ENCODE measurements around the gene CCDC90B. TPM values are rescaled to one million over a fixed set of nuclear protein-coding genes. Genes with fewer than 3 reads are reported as not detected.

Gene CCDC90B
- total and polyA plus RNA-seq, 10 of the 15 experiments (the other 5 are each of a cell fraction or from before 2014, with no cell fraction given), result 33.2 to 91.5 (median 59.2) TPM

DNA sequence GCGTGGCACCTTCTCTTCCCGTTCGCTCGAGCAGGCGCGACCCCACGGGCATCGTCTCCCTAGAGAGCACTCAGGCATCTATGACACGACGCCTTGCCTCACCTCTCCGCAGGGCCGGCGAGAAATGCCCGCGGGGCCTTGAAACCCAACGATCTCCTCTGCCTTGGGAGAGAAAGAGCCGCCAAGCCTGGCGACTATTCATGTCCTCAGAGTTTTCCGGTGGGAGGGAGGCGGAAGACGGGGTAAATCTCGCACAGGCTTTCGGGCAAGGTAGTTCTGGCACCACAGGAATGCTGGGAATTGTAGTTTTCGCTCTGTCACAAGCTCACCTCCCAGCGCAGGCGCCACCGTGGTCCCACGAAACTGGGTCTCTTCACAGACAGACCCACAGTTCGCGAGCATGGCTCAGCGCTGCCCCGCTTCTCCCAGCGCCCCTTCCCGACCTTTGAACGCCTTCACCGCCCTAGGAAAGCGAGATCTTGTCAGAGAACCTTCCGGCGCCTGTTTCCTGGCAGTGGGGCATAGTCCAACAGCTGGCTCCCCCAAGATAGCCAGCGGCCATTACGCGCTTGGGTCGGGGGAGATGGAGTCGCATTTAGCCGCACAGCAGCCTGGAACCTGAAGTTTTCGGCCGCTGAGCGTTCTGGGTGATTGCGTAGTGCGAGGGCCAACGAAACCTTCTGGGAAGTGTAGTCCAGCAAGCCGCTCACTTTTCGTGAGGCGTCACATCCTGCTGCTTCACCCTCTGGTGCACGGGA lies at the start of gene CCDC90B (continued):
- 0 out of 2 replicates have a peak, but pooled peaks have one; percentile 39 for TF ChIP-seq RFX5 (IDR thresholded peaks at IDR 0.05; ENCODE audit: low read depth, low read length)
- TF ChIP-seq JUNB (IDR thresholded peaks at IDR 0.05), result no peak
- TF ChIP-seq CHD2 (IDR thresholded peaks at IDR 0.05; ENCODE audit: borderline replicate concordance, low read depth, low read length), result peak; percentile 78
- peak; percentile 58; the same call in 1 of the 2 replicates for TF ChIP-seq ATF3 (IDR thresholded peaks at IDR 0.05; ENCODE audit: borderline replicate concordance, extremely low read depth, low read depth, low read length)
- no peak for TF ChIP-seq USF2 (IDR thresholded peaks at IDR 0.05; ENCODE audit: borderline replicate concordance, low read depth, low read length)
- TF ChIP-seq, protein P1, sequence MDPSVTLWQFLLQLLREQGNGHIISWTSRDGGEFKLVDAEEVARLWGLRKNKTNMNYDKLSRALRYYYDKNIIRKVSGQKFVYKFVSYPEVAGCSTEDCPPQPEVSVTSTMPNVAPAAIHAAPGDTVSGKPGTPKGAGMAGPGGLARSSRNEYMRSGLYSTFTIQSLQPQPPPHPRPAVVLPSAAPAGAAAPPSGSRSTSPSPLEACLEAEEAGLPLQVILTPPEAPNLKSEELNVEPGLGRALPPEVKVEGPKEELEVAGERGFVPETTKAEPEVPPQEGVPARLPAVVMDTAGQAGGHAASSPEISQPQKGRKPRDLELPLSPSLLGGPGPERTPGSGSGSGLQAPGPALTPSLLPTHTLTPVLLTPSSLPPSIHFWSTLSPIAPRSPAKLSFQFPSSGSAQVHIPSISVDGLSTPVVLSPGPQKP (IDR thresholded peaks at IDR 0.05; ENCODE audit: low read depth, low read length), result peak; percentile 63
- TF ChIP-seq ESRRA (IDR thresholded peaks at IDR 0.05; ENCODE audit: low read length), result 0 out of 2 replicates have a peak, but pooled peaks have one; percentile 38
- peak; percentile 56 to 73; a peak in 3 of 4 replicates for TF ChIP-seq IKZF2 (IDR thresholded peaks at IDR 0.05)
- TF ChIP-seq HDGF (IDR thresholded peaks at IDR 0.05), result peak; percentile 76; the same call in 1 of the 2 replicates
- TF ChIP-seq TARDBP (IDR thresholded peaks at IDR 0.05; ENCODE audit: borderline replicate concordance), result peak; percentile 89
- TF ChIP-seq SUZ12 (IDR thresholded peaks at IDR 0.05; ENCODE audit: unreplicated experiment), result no peak
- TF ChIP-seq, protein P2, sequence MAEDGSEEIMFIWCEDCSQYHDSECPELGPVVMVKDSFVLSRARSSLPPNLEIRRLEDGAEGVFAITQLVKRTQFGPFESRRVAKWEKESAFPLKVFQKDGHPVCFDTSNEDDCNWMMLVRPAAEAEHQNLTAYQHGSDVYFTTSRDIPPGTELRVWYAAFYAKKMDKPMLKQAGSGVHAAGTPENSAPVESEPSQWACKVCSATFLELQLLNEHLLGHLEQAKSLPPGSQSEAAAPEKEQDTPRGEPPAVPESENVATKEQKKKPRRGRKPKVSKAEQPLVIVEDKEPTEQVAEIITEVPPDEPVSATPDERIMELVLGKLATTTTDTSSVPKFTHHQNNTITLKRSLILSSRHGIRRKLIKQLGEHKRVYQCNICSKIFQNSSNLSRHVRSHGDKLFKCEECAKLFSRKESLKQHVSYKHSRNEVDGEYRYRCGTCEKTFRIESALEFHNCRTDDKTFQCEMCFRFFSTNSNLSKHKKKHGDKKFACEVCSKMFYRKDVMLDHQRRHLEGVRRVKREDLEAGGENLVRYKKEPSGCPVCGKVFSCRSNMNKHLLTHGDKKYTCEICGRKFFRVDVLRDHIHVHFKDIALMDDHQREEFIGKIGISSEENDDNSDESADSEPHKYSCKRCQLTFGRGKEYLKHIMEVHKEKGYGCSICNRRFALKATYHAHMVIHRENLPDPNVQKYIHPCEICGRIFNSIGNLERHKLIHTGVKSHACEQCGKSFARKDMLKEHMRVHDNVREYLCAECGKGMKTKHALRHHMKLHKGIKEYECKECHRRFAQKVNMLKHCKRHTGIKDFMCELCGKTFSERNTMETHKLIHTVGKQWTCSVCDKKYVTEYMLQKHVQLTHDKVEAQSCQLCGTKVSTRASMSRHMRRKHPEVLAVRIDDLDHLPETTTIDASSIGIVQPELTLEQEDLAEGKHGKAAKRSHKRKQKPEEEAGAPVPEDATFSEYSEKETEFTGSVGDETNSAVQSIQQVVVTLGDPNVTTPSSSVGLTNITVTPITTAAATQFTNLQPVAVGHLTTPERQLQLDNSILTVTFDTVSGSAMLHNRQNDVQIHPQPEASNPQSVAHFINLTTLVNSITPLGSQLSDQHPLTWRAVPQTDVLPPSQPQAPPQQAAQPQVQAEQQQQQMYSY (CRISPR knock-in tag; IDR thresholded peaks at IDR 0.05), result no peak
- no peak for TF ChIP-seq CEBPZ (IDR thresholded peaks at IDR 0.05; ENCODE audit: low read depth, low read length)
- peak; percentile 72; the same call in 1 of the 2 replicates for TF ChIP-seq RB1 (IDR thresholded peaks at IDR 0.05; ENCODE audit: borderline replicate concordance)
- no peak for TF ChIP-seq SKIL (IDR thresholded peaks at IDR 0.05; ENCODE audit: low read depth, poor library complexity, severe bottlenecking)
